ENCODE data around the gene ALPP.
"Not testable (repeated sequence)": the region's sequence is repeated elsewhere in the genome, so short reads cannot be mapped to it uniquely, and the experiment has no call there.

Gene ALPP

GRCh38 chr2:232336981-232337720 is 41.4 kb upstream of the ALPP start:
- H3K9me3 ChIP-seq: no peaks in the 10 kb centered on the region
- H3K4me3 ChIP-seq: no peak overlapping the region
- in situ Hi-C loops (cut with MboI; ENCODE audit: low sequenced_read_pairs): no loop called here
- H3K36me3 ChIP-seq (replicated peaks): no peaks in the 10 kb centered on the region
- no peaks in the 10 kb centered on the region for H3K27me3 ChIP-seq (ENCODE audit: low read depth)
- H3K4me1 ChIP-seq: no peaks in the 10 kb centered on the region
- DNase-seq (ENCODE audit: low spot score in 2 of 2): peak in 1 of 2 experiments; percentile 5

GRCh38 chr2:232338094-232338758 is 40.3 kb upstream of the ALPP start:
- H3K4me3 ChIP-seq; H3K9me3 ChIP-seq; H3K27me3 ChIP-seq (ENCODE audit: low read depth); DNase-seq (ENCODE audit: low spot score in 2 of 2); in situ Hi-C loops (cut with MboI; ENCODE audit: low sequenced_read_pairs); H3K36me3 ChIP-seq (replicated peaks); H3K4me1 ChIP-seq: not testable (repeated sequence)

- Histone ChIP-seq H3K9me3 (no peaks in the 10 kb centered on the region), H3K4me1 (no peaks in the 10 kb centered on the region), H3K27me3 (ENCODE audit: low read depth) (no peaks in the 10 kb centered on the region), H3K36me3 (replicated peaks) (no peaks in the 10 kb centered on the region), H3K4me3 (no peak overlapping the region)
- no peak for DNase-seq (ENCODE audit: low spot score in 2 of 2)
- in situ Hi-C loops (cut with MboI; ENCODE audit: low sequenced_read_pairs): no loop called here
Measured at GRCh38 chr2:232338759-232339106, 39.8 kb upstream of the ALPP start.

GRCh38 chr2:232339121-232340081 is 39.1 kb upstream of the ALPP start:
- Histone ChIP-seq H3K9me3 (no peaks in the 10 kb centered on the region), H3K36me3 (replicated peaks) (no peaks in the 10 kb centered on the region), H3K27me3 (ENCODE audit: low read depth) (no peaks in the 10 kb centered on the region), H3K4me1 (no peaks in the 10 kb centered on the region), H3K4me3 (no peak overlapping the region)
- DNase-seq (ENCODE audit: low spot score in 2 of 2): peak in 1 of 2 experiments; percentile 29
- in situ Hi-C loops (cut with MboI; ENCODE audit: low sequenced_read_pairs): loop anchor here (5.0 kb wide), 1 partner anchor 93 kb away; no protein-coding TSS in a partner anchor

- no peak for DNase-seq (ENCODE audit: low spot score in 2 of 2)
- H3K36me3 ChIP-seq (replicated peaks): no peaks in the 10 kb centered on the region
- no peaks in the 10 kb centered on the region for H3K9me3 ChIP-seq
- in situ Hi-C loops (cut with MboI; ENCODE audit: low sequenced_read_pairs): loop anchor here (5.0 kb wide), 1 partner anchor 92 kb away; no protein-coding TSS in a partner anchor
- no peaks in the 10 kb centered on the region for H3K4me1 ChIP-seq
- H3K27me3 ChIP-seq (ENCODE audit: low read depth): no peaks in the 10 kb centered on the region
- H3K4me3 ChIP-seq: no peak overlapping the region
Measured at GRCh38 chr2:232340171-232340935, 38.2 kb upstream of the ALPP start.

GRCh38 chr2:232341061-232341738 is 37.4 kb upstream of the ALPP start:
- Histone ChIP-seq H3K9me3 (no peaks in the 10 kb centered on the region), H3K36me3 (replicated peaks) (no peaks in the 10 kb centered on the region), H3K27me3 (ENCODE audit: low read depth) (no peaks in the 10 kb centered on the region), H3K4me3 (no peak overlapping the region), H3K4me1 (no peaks in the 10 kb centered on the region)
- in situ Hi-C loops (cut with MboI; ENCODE audit: low sequenced_read_pairs): loop anchor here (5.0 kb wide), 1 partner anchor 91 kb away; no protein-coding TSS in a partner anchor
- DNase-seq (ENCODE audit: low spot score in 2 of 2): no peak

- Histone ChIP-seq H3K27me3 (ENCODE audit: low read depth) (no peaks in the 10 kb centered on the region), H3K4me1 (no peaks in the 10 kb centered on the region), H3K9me3 (no peaks in the 10 kb centered on the region; the same call in 1 of the 2 replicates), H3K4me3 (no peak overlapping the region), H3K36me3 (replicated peaks) (no peaks in the 10 kb centered on the region)
- no peak for DNase-seq (ENCODE audit: low spot score in 2 of 2)
- in situ Hi-C loops (cut with MboI; ENCODE audit: low sequenced_read_pairs): loop anchor here (5.0 kb wide), 1 partner anchor 91 kb away; no protein-coding TSS in a partner anchor
Measured at GRCh38 chr2:232341739-232342126, 36.8 kb upstream of the ALPP start.

- in situ Hi-C loops (cut with MboI; ENCODE audit: low sequenced_read_pairs): loop anchor here (5.0 kb wide), 1 partner anchor 89 kb away; no protein-coding TSS in a partner anchor
- no peaks in the 10 kb centered on the region for H3K4me1 ChIP-seq
- H3K36me3 ChIP-seq (replicated peaks): no peaks in the 10 kb centered on the region
- H3K27me3 ChIP-seq (ENCODE audit: low read depth): no peaks in the 10 kb centered on the region
- DNase-seq (ENCODE audit: low spot score in 2 of 2): no peak
- H3K4me3 ChIP-seq: no peak overlapping the region
- no peaks in the 10 kb centered on the region; the same call in 1 of the 2 replicates for H3K9me3 ChIP-seq
Measured at GRCh38 chr2:232342635-232343565, 35.7 kb upstream of the ALPP start.

GRCh38 chr2:232343821-232344220 is 34.7 kb upstream of the ALPP start:
- no peak for DNase-seq (ENCODE audit: low spot score in 2 of 2)
- Histone ChIP-seq H3K27me3 (ENCODE audit: low read depth) (no peaks in the 10 kb centered on the region), H3K9me3 (no peaks in the 10 kb centered on the region; the same call in 1 of the 2 replicates)

GRCh38 chr2:232345251-232345650 is 33.3 kb upstream of the ALPP start:
- Histone ChIP-seq H3K4me1 (no peaks in the 10 kb centered on the region), H3K4me3 (no peak overlapping the region), H3K36me3 (replicated peaks) (no peaks in the 10 kb centered on the region), H3K9me3 (no peaks in the 10 kb centered on the region; the same call in 1 of the 2 replicates), H3K27me3 (ENCODE audit: low read depth) (no peaks in the 10 kb centered on the region; the same call in 1 of the 2 replicates)
- DNase-seq (ENCODE audit: low spot score in 2 of 2): no peak
- in situ Hi-C loops (cut with MboI; ENCODE audit: low sequenced_read_pairs): no loop called here

More at GRCh38 chr2:232343821-232344220, 34.7 kb upstream of the ALPP start:
- H3K4me3 ChIP-seq: no peak overlapping the region
- no peaks in the 10 kb centered on the region for H3K4me1 ChIP-seq
- H3K36me3 ChIP-seq (replicated peaks): no peaks in the 10 kb centered on the region
- in situ Hi-C loops (cut with MboI; ENCODE audit: low sequenced_read_pairs): loop anchor here (5.0 kb wide), 1 partner anchor 88 kb away; no protein-coding TSS in a partner anchor

- in situ Hi-C loops (cut with MboI; ENCODE audit: low sequenced_read_pairs): no loop called here
- Histone ChIP-seq H3K36me3 (replicated peaks) (no peaks in the 10 kb centered on the region), H3K9me3 (no peaks in the 10 kb centered on the region; the same call in 1 of the 2 replicates), H3K4me1 (no peaks in the 10 kb centered on the region), H3K27me3 (ENCODE audit: low read depth) (peaks cover 10% of the 10 kb centered on the region), H3K4me3 (no peak overlapping the region)
- DNase-seq (ENCODE audit: low spot score in 2 of 2): no peak
Measured at GRCh38 chr2:232347369-232347768, 31.2 kb upstream of the ALPP start.
